HCT116 (cell line): Measurements from ENCODE around the gene IFNA8. TPM values are rescaled to one million over a fixed set of nuclear protein-coding genes. Genes with fewer than 3 reads are reported as not detected.
"Not testable (repeated sequence)": the region's sequence is repeated elsewhere in the genome, so short reads cannot be mapped to it uniquely, and the experiment has no call there.

Experiments used
- ATAC-seq: fragments of 200-7000 bp; cut with Tn5 transposase; 2 replicates; pipeline ENCODE4 v1.9.1; 2020; ENCODE audit warnings: mild to moderate bottlenecking, moderate library complexity
- BruUV-seq: library from RNA; stranded (reverse); fragments of 400-500 nt; replicated peaks from 2 replicates; lab custom pipeline; 2021; lab: Mats Ljungman, UMichigan
- CTCF ChIA-PET: fragments of 300-600 bp; sonication (Branson Sonifier 250); formaldehyde crosslinking; loops from one replicate; lab custom pipeline; 2021; ENCODE audit warnings: antibody characterized with exemption; lab: Charles Lee
- POLR2A ChIA-PET: fragments of 300-600, 350-600 bp; sonication (Branson Sonifier 250); formaldehyde crosslinking; loops from one replicate; lab custom pipeline; 2021; ENCODE audit warnings: antibody characterized with exemption; lab: Charles Lee
- RAD21 ChIA-PET, 2 experiments: fragments of 300-600 bp; sonication (Branson Sonifier 250); formaldehyde crosslinking; loops; one replicate each; lab custom pipeline; 2023; ENCODE audit warnings: low total read pairs in 2 of 2; ENCODE audit not compliant: uncharacterized antibody in 2 of 2, unreplicated experiment in 2 of 2, low non-redundant PET in 1 of 2; lab: Charles Lee
- DNase-seq: peaks from one replicate; pipeline ENCODE4 v3.0.0-alpha.2; 2010; ENCODE audit warnings: low read depth, low spot score
- H2AFZ ChIP-seq: fragments of 200-600 bp; shearing (Covaris generic), sonication (generic); 2 replicates; pipeline ENCODE4 v1.6.1; 2017; ENCODE audit warnings: low read depth, mixed run types, mixed read lengths, antibody characterized with exemption, low read length; ENCODE audit not compliant: poor library complexity, severe bottlenecking
- H3K27ac ChIP-seq: 2 replicates; pipeline ENCODE4 v1.5.1; 2012; ENCODE audit warnings: low read depth, low read length
- H3K27me3 ChIP-seq: fragments of 200-600 bp; sonication (generic); 2 replicates; pipeline ENCODE4 v1.6.1; 2016; ENCODE audit warnings: mixed run types, low read length, mixed read lengths; ENCODE audit not compliant: insufficient read depth
- H3K36me3 ChIP-seq, 2 experiments: fragments of 200-500 bp in 1 of 2; fragments of 200-600 bp in 1 of 2; sonication (Bioruptor generic) in 1 of 2; sonication (generic) in 1 of 2; 2 replicates each; pipeline versions ENCODE4 v1.5.1 to v1.6.1; 2014 to 2016; ENCODE audit warnings: low read length in 2 of 2, inconsistent platforms in 1 of 2, mixed read lengths in 1 of 2, mixed run types in 1 of 2; ENCODE audit not compliant: insufficient read depth in 2 of 2, control insufficient read depth in 1 of 2
- H3K4me1 ChIP-seq, 2 experiments: fragments of 200-600 bp in 1 of 2; sonication (generic) in 1 of 2; 2 replicates each; pipeline versions ENCODE4 v1.5.1 to v1.6.1; 2012 to 2017; ENCODE audit warnings: low read length in 2 of 2, inconsistent platforms in 1 of 2, mild to moderate bottlenecking in 1 of 2, mixed read lengths in 1 of 2, mixed run types in 1 of 2, moderate library complexity in 1 of 2; ENCODE audit not compliant: insufficient read depth in 2 of 2, control insufficient read depth in 1 of 2
- H3K4me2 ChIP-seq: fragments of 200-600 bp; sonication (generic); 2 replicates; pipeline ENCODE4 v1.6.1; 2017; ENCODE audit warnings: mixed run types, low read length, mixed read lengths
- H3K4me3 ChIP-seq, 2 experiments: fragments of 200-600 bp in 1 of 2; sonication (generic) in 1 of 2; replicated peaks in 1 of 2; 2 replicates each; pipeline ENCODE4 v1.5.1; 2011 to 2016; ENCODE audit warnings: low read length in 2 of 2, control low read depth in 1 of 2, low read depth in 1 of 2, mild to moderate bottlenecking in 1 of 2, mixed read lengths in 1 of 2, mixed run types in 1 of 2
- H3K79me2 ChIP-seq: fragments of 200-600 bp; sonication (generic); 2 replicates; pipeline ENCODE4 v1.6.1; 2017; ENCODE audit warnings: mild to moderate bottlenecking, mixed run types, low read length, moderate library complexity, mixed read lengths; ENCODE audit not compliant: insufficient read depth
- H3K9ac ChIP-seq: fragments of 200-600 bp; sonication (generic); 2 replicates; pipeline ENCODE4 v1.6.1; 2016; ENCODE audit warnings: low read length, mixed read lengths
- H3K9me2 ChIP-seq: fragments of 200-600 bp; sonication (generic), shearing (Covaris generic); 2 replicates; pipeline ENCODE4 v1.6.1; 2017; ENCODE audit warnings: mixed run types, mild to moderate bottlenecking, moderate library complexity; ENCODE audit not compliant: insufficient read depth
- H3K9me3 ChIP-seq, 2 experiments: fragments of 200-500 bp in 1 of 2; fragments of 200-600 bp in 1 of 2; sonication (Bioruptor generic) in 1 of 2; sonication (generic) in 1 of 2; 2 replicates each; pipeline ENCODE4 v1.6.1; 2014 to 2017; ENCODE audit warnings: low read length in 2 of 2, mixed read lengths in 2 of 2, inconsistent platforms in 1 of 2, low read depth in 1 of 2, mild to moderate bottlenecking in 1 of 2, mixed run types in 1 of 2, moderate library complexity in 1 of 2; ENCODE audit not compliant: control insufficient read depth in 1 of 2, insufficient read depth in 1 of 2
- H4K20me1 ChIP-seq: fragments of 200-600 bp; sonication (generic), shearing (Covaris generic); 2 replicates; pipeline ENCODE4 v1.6.1; 2017; ENCODE audit warnings: mixed run types, mild to moderate bottlenecking, moderate library complexity; ENCODE audit not compliant: insufficient read depth
- JUND ChIP-seq: IDR thresholded peaks from 2 replicates; pipeline ENCODE4 v1.6.1; 2012
- ZFX ChIP-seq: fragments of 450-650 bp; IDR thresholded peaks from 2 replicates; pipeline ENCODE4 v1.6.1; 2017
- intact Hi-C: fragments of 100-400 bp; cut with micrococcal nuclease; formaldehyde crosslinking; loops from 2 replicates; pipeline ENCODE4 v1.10.0; 2022
- total RNA-seq: library from RNA; stranded (reverse); gene quantifications from one replicate; pipeline ENCODE4 v1.2.1, GENCODE V29; 2021; ENCODE audit not compliant: unreplicated experiment

IFNA8 gene
- total RNA-seq, 1 experiment from 2014 or later, result not detected

DNA sequence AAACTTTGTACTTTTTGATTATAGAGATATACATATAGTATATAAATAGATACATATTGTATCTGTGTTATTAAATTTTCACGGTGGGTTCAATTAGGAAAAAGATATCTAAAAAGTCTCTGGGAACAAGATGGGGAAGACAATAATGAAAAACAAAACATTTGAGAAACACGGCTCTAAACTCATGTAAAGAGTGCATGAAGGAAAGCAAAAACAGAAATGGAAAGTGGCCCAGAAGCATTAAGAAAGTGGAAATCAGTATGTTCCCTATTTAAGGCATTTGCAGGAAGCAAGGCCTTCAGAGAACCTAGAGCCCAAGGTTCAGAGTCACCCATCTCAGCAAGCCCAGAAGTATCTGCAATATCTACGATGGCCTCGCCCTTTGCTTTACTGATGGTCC is 31.2 kb downstream of the IFNA8 start, which contains the start of gene IFNA1:
TSS of gene IFNA1 (plus strand) at position 301 of the 400 bp plus-strand sequence. CDS start at position 370, 69 bp downstream.
- no peak within 1 kb of the TSS for H3K4me3 ChIP-seq
- H3K79me2 ChIP-seq, result no peaks in the 10 kb centered on the region
- no peak within 1 kb of the TSS for H2AFZ ChIP-seq
- DNase-seq (no peak), ATAC-seq (no peak)
- intact Hi-C loops, result no loop called here
- H3K9ac ChIP-seq, result no peak within 1 kb of the TSS
- POLR2A ChIA-PET, result interaction anchor here (1.1 kb wide), 1 partner anchor 109 kb away, joined by 3 read pairs; no protein-coding TSS in a partner anchor
- H4K20me1 ChIP-seq, result no peaks in the 10 kb centered on the region
- no peak within 1 kb of the TSS for H3K4me2 ChIP-seq
- H3K4me1 ChIP-seq, result no peaks in the 10 kb centered on the region
- no peak within 1 kb of the TSS for H3K27ac ChIP-seq
- RAD21 ChIA-PET, result interaction anchor here in 1 of 2 experiments (0.7 kb wide), 1 partner anchor 16 kb away, joined by 6 read pairs; no protein-coding TSS in a partner anchor
- BruUV-seq, result no TSS peak
- no peaks in the 10 kb centered on the region for H3K36me3 ChIP-seq
- H3K9me2 ChIP-seq, result no peaks in the 10 kb centered on the region
- CTCF ChIA-PET, result no interaction called here
- no peaks in the 10 kb centered on the region for H3K27me3 ChIP-seq
- no peak for TF ChIP-seq ZFX
- H3K9me3 ChIP-seq, result no peaks in the 10 kb centered on the region

DNA sequence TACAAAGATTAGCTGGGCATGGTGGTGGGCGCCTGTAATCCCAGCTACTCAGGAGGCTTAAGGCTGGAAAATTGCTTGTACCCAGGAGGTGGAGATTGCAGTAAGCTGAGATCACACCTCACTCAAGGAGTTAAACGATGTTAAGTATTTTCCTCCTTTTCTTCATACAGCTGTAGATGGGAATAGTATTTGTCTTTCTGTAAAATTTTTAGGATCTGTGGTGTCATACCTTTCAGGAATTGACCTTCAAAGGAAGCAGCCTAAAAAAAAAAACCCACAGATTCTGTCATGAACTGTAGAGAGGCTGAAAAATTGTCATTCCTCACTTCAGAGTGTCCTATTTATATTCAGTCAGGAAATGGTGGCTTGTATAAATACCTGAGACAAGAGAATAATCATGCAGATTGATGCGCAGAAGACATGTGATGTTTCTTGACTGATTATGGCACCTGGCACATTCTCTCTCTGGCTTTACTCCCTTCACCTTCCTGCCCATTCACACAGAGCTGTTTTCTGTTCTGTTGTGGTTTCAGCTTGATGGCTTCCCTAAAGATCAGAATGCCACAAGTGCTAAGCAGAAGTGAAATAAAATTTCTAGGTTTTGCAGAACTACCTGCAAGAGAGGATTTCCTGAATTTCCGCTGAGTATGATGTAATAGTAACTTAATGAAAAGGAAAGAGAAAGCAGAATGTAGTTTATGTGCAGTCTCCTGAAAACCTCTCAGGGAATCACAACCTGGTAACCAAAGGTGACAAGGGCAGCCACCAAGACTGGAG is 35.1 kb downstream of the IFNA8 start:
- DNase-seq, result no peak
- Histone ChIP-seq H3K27ac (no peak overlapping the region), H3K4me2 (no peak overlapping the region), H2AFZ (no peak overlapping the region), H4K20me1 (no peaks in the 10 kb centered on the region), H3K9me3 (no peaks in the 10 kb centered on the region), H3K9me2 (no peaks in the 10 kb centered on the region), H3K4me3 (no peak overlapping the region), H3K36me3 (no peaks in the 10 kb centered on the region), H3K27me3 (no peaks in the 10 kb centered on the region), H3K9ac (no peak overlapping the region), H3K79me2 (no peaks in the 10 kb centered on the region), H3K4me1 (no peaks in the 10 kb centered on the region)
- BruUV-seq, result no TSS peak
- no peak for TF ChIP-seq JUND
- intact Hi-C loops, result no loop called here
- POLR2A ChIA-PET, result no interaction called here
- RAD21 ChIA-PET, result no interaction called here
- CTCF ChIA-PET, result interaction anchor here (1.5 kb wide), 1 partner anchor 10 kb away, joined by 4 read pairs; no protein-coding TSS in a partner anchor
- no peak for ATAC-seq

DNA sequence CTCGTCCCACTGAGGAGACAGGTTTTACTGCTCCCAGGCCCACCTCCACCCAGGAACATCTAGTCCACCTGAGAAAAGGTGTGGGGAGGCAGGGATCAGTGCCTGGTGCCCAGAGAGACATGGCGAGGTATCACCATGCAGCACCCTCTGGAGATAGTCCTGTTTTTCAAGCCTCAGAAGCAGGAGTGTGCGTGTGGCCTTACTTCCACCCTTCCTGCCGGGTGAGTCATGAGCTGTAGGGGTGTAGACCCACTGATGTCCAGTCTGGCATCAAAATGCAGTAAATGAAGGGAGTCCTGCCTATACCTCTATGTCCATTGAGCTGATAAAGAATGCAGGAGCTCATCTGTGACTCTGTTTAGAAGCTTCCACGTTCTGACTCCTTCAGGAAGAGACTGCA is 40.4 kb downstream of the IFNA8 start:
- CTCF ChIA-PET, RAD21 ChIA-PET: not testable (repeated sequence)

More for the DNA sequence above, 40.4 kb downstream of the IFNA8 start:
- H3K27me3 ChIP-seq, POLR2A ChIA-PET, H3K9me2 ChIP-seq, BruUV-seq, H3K27ac ChIP-seq, ATAC-seq, DNase-seq, H3K4me1 ChIP-seq, H3K36me3 ChIP-seq, H3K4me3 ChIP-seq, intact Hi-C loops, H3K4me2 ChIP-seq, H3K9ac ChIP-seq, H4K20me1 ChIP-seq, H3K79me2 ChIP-seq, H2AFZ ChIP-seq, H3K9me3 ChIP-seq: not testable (repeated sequence)
